Keratinocyte (primary cell): ENCODE data around the gene ONECUT2. TPM values are rescaled to one million over a fixed set of nuclear protein-coding genes. Genes with fewer than 3 reads are reported as not detected.

ENCODE experiments used
- DNase-seq: peaks from one replicate; pipeline ENCODE4 v3.0.0-alpha.2; 2011; ENCODE audit warnings: low read depth, missing footprints, low spot score
- FAIRE-seq: peaks from 2 replicates; lab custom pipeline; 2011; peaks lifted over from hg19 to GRCh38; lab: Jason Lieb, UNC
- H2AFZ ChIP-seq: 2 replicates; pipeline ENCODE4 v1.6.0; 2012; ENCODE audit warnings: low read length, control low read depth, inconsistent platforms; ENCODE audit not compliant: control insufficient read depth
- H3K27ac ChIP-seq: 2 replicates; pipeline ENCODE4 v1.5.1; 2011; ENCODE audit warnings: low read length; ENCODE audit not compliant: control insufficient read depth, insufficient read depth
- H3K27me3 ChIP-seq: 3 replicates; pipeline ENCODE4 v1.6.0; 2011; ENCODE audit warnings: low read length; ENCODE audit not compliant: control insufficient read depth, insufficient read depth; ENCODE audit errors: extremely low read depth
- H3K36me3 ChIP-seq, 2 experiments: 2 replicates in 1 of 2; 3 replicates in 1 of 2; pipeline ENCODE4 v1.5.1; 2011; ENCODE audit warnings: low read length in 2 of 2, mild to moderate bottlenecking in 1 of 2; ENCODE audit not compliant: control insufficient read depth in 2 of 2, insufficient read depth in 2 of 2; ENCODE audit errors: extremely low read depth in 1 of 2
- H3K4me1 ChIP-seq: 3 replicates; pipeline ENCODE4 v1.5.1; 2011; ENCODE audit warnings: low read length; ENCODE audit not compliant: control insufficient read depth, insufficient read depth; ENCODE audit errors: extremely low read depth
- H3K4me2 ChIP-seq: 3 replicates; pipeline ENCODE4 v1.6.0; 2011; ENCODE audit warnings: low read depth, low read length; ENCODE audit not compliant: control insufficient read depth, insufficient read depth; ENCODE audit errors: extremely low read depth
- H3K4me3 ChIP-seq, 3 experiments: fragments of 200-600 bp in 1 of 3; sonication (generic) in 1 of 3; 2 replicates in 2 of 3; 3 replicates in 1 of 3; pipeline ENCODE4 v1.5.1; 2011 to 2016; ENCODE audit warnings: low read length in 3 of 3, mild to moderate bottlenecking in 3 of 3, control low read depth in 2 of 3, inconsistent platforms in 1 of 3, low read depth in 1 of 3, mixed read lengths in 1 of 3, mixed run types in 1 of 3, moderate library complexity in 1 of 3; ENCODE audit not compliant: control insufficient read depth in 2 of 3, insufficient read depth in 2 of 3; ENCODE audit errors: extremely low read depth in 1 of 3
- H3K79me2 ChIP-seq: 2 replicates; pipeline ENCODE4 v1.6.0; 2012; ENCODE audit warnings: low read length; ENCODE audit not compliant: control insufficient read depth, insufficient read depth
- H3K9ac ChIP-seq: 3 replicates; pipeline ENCODE4 v1.6.0; 2011; ENCODE audit warnings: low read length; ENCODE audit not compliant: control insufficient read depth, insufficient read depth; ENCODE audit errors: extremely low read depth
- H3K9me1 ChIP-seq: 3 replicates; pipeline ENCODE4 v1.6.0; 2011; ENCODE audit warnings: low read length; ENCODE audit not compliant: control insufficient read depth, insufficient read depth; ENCODE audit errors: extremely low read depth
- H3K9me3 ChIP-seq: 2 replicates; pipeline ENCODE4 v1.5.1; 2012; ENCODE audit warnings: low read depth, low read length; ENCODE audit not compliant: control insufficient read depth
- H4K20me1 ChIP-seq: 3 replicates; pipeline ENCODE4 v1.6.0; 2011; ENCODE audit warnings: low read length; ENCODE audit not compliant: control insufficient read depth, insufficient read depth; ENCODE audit errors: extremely low read depth
- EZH2 ChIP-seq: IDR thresholded peaks from one replicate; pipeline ENCODE4 v1.6.1; 2012; ENCODE audit warnings: inconsistent platforms, mild to moderate bottlenecking, low read length, moderate library complexity
- dilution Hi-C: fragments of 300-500 bp; cut with MboI; formaldehyde crosslinking; loops from one replicate; pipeline ENCODE4 v1.7.0; 2020; ENCODE audit warnings: low sequenced_read_pairs; ENCODE audit not compliant: extremely low pct_ligation_motif_present
- polyA plus RNA-seq, 5 experiments: library from polyadenylated mRNA; depleted of rRNA in 3 of 5; stranded (reverse) in 3 of 5; stranded (forward) in 1 of 5; unstranded in 1 of 5; fragments of >200 nt; gene quantifications; 1 replicate in 1 of 5; 2 replicates in 3 of 5; 3 replicates in 1 of 5; pipeline versions ENCODE4 v1.2.1 to v1.2.3, GENCODE V29; 2011 to 2012; ENCODE audit warnings: missing spikeins in 2 of 5, low read depth in 1 of 5, low replicate concordance in 1 of 5
- TF ChIP-seq, protein P1 (sequence below), 3 experiments: IDR thresholded peaks in 1 of 3; conservative IDR thresholded peaks in 1 of 3; optimal IDR thresholded peaks in 1 of 3; 2 replicates in 2 of 3; 3 replicates in 1 of 3; pipeline versions ENCODE3 to v1.5.1; 2011; ENCODE audit warnings: low read length in 3 of 3, mild to moderate bottlenecking in 3 of 3, moderate library complexity in 2 of 3, control low read depth in 1 of 3, inconsistent platforms in 1 of 3; ENCODE audit not compliant: insufficient read depth in 2 of 3; ENCODE audit errors: extremely low read depth in 1 of 3

Gene ONECUT2
- polyA plus RNA-seq, 1 donor (not counting 4 experiments of a cell fraction or from before 2014, with no cell fraction given) = 0.01 TPM

DNA sequence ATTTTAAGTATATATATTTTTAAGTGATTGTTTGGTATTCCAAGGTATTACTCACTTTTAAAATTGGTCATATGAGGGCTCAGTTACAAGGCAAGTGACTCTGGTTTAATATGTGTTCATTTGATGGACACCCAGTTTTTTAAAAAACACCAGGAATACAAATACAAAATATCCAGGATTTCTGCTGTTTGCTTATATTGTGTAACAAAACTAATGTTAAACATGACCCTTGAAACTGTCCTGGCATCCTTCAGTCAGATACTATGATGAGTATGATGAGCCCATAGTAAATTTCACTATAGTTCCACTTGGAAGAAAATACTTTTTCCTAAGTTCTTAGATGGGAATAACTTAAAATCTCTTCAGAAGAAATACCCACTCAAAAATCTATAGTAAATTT lies 11.4 kb upstream of the ONECUT2 start:
- Histone ChIP-seq H3K27ac (no peak overlapping the region), H3K79me2 (no peaks in the 10 kb centered on the region), H3K36me3 (no peaks in the 10 kb centered on the region), H4K20me1 (no peaks in the 10 kb centered on the region), H3K4me1 (no peaks in the 10 kb centered on the region), H3K4me2 (no peak overlapping the region), H3K9ac (no peak overlapping the region), H3K9me3 (no peaks in the 10 kb centered on the region), H3K9me1 (no peaks in the 10 kb centered on the region), H3K27me3 (peaks cover 30% of the 10 kb centered on the region), H2AFZ (no peak overlapping the region), H3K4me3 (no peak overlapping the region)
- dilution Hi-C loops = no loop called here
- no peak for DNase-seq
- TF ChIP-seq, protein P1, sequence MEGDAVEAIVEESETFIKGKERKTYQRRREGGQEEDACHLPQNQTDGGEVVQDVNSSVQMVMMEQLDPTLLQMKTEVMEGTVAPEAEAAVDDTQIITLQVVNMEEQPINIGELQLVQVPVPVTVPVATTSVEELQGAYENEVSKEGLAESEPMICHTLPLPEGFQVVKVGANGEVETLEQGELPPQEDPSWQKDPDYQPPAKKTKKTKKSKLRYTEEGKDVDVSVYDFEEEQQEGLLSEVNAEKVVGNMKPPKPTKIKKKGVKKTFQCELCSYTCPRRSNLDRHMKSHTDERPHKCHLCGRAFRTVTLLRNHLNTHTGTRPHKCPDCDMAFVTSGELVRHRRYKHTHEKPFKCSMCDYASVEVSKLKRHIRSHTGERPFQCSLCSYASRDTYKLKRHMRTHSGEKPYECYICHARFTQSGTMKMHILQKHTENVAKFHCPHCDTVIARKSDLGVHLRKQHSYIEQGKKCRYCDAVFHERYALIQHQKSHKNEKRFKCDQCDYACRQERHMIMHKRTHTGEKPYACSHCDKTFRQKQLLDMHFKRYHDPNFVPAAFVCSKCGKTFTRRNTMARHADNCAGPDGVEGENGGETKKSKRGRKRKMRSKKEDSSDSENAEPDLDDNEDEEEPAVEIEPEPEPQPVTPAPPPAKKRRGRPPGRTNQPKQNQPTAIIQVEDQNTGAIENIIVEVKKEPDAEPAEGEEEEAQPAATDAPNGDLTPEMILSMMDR (optimal IDR thresholded peaks at IDR 0.05 in 1 of 3, IDR thresholded peaks at IDR 0.05 in 1 of 3, conservative IDR thresholded peaks at IDR 0.05 in 1 of 3; ENCODE audit: extremely low read depth in 1 of 3, insufficient read depth in 2 of 3, low read length in 3 of 3) = no peak
- TF ChIP-seq EZH2 = no peak
- FAIRE-seq = no peak

DNA sequence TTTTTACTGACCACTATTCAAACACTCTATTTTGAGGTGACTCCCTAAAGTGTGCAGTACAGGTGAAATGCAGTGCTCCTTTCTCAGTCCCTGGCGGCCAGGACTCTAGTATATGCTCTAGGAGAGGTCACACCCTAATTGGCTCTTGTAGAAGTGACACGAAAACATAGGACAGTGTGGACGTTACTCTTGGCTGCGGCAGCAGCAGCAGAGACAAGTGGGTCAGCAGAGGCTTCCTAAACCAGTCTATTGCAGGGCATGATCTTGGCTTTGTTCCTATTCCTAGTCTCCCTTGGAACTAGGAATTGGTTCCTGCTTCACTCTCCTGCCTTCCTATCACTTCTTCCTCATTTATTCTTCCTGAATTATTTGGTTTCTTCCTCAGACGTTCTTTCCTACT lies 10.1 kb upstream of the ONECUT2 start:
- no peaks in the 10 kb centered on the region for H3K4me1 ChIP-seq
- dilution Hi-C loops = no loop called here
- TF ChIP-seq, protein P1 (optimal IDR thresholded peaks at IDR 0.05 in 1 of 3, IDR thresholded peaks at IDR 0.05 in 1 of 3, conservative IDR thresholded peaks at IDR 0.05 in 1 of 3; ENCODE audit: extremely low read depth in 1 of 3, insufficient read depth in 2 of 3, low read length in 3 of 3) = no peak
- no peak for TF ChIP-seq EZH2
- no peaks in the 10 kb centered on the region for H3K36me3 ChIP-seq
- H3K79me2 ChIP-seq = no peaks in the 10 kb centered on the region
- no peak overlapping the region for H2AFZ ChIP-seq
- no peaks in the 10 kb centered on the region for H3K9me3 ChIP-seq
- FAIRE-seq (no peak), DNase-seq (no peak)
- H3K27me3 ChIP-seq = peaks cover 43% of the 10 kb centered on the region
- H4K20me1 ChIP-seq = no peaks in the 10 kb centered on the region
- no peak overlapping the region for H3K4me2 ChIP-seq
- no peak overlapping the region for H3K9ac ChIP-seq
- no peaks in the 10 kb centered on the region for H3K9me1 ChIP-seq
- H3K27ac ChIP-seq = no peak overlapping the region
- no peak overlapping the region for H3K4me3 ChIP-seq
